Chondrocyte (in vitro differentiated cells): ENCODE results near the gene DLG2. TPM values are rescaled to one million over a fixed set of nuclear protein-coding genes. Genes with fewer than 3 reads are reported as not detected.

Experiments used
- DNase-seq: peaks from one replicate; pipeline ENCODE4 v3.0.0; 2021; ENCODE audit warnings: mixed read lengths, low spot score
- H3K27ac Mint-ChIP-seq: one replicate; pipeline ENCODE4 v1.8.0; 2021; ENCODE audit warnings: mild to moderate bottlenecking, moderate library complexity, mixed read lengths; ENCODE audit not compliant: unreplicated experiment
- H3K27me3 Mint-ChIP-seq: 2 replicates; pipeline ENCODE4 v1.8.0; 2021; ENCODE audit warnings: low read depth, mixed read lengths
- H3K36me3 Mint-ChIP-seq: 2 replicates; pipeline ENCODE4 v1.8.0; 2021; ENCODE audit warnings: low read depth, mixed read lengths
- H3K4me1 Mint-ChIP-seq: 2 replicates; pipeline ENCODE4 v1.8.0; 2021; ENCODE audit warnings: low read depth, mild to moderate bottlenecking, mixed read lengths
- H3K4me3 Mint-ChIP-seq: one replicate; pipeline ENCODE4 v1.8.0; 2021; ENCODE audit warnings: mild to moderate bottlenecking, moderate library complexity, mixed read lengths; ENCODE audit not compliant: unreplicated experiment
- H3K9me3 Mint-ChIP-seq: 2 replicates; pipeline ENCODE4 v1.8.0; 2021; ENCODE audit warnings: low read depth, mixed read lengths
- CTCF ChIP-seq: fragments of 200-600 bp; sonication (generic); IDR thresholded peaks from 2 replicates; pipeline ENCODE4 v1.5.0; 2021; ENCODE audit warnings: antibody characterized with exemption, mild to moderate bottlenecking, moderate library complexity
- total RNA-seq: library from RNA; stranded (reverse); gene quantifications from 3 replicates; pipeline ENCODE4 v1.2.1, GENCODE V29; 2021

The DLG2 gene
- total RNA-seq, 1 donor from 2014 or later, result 1.3 TPM

GRCh38 chr11:85540181-85540580 is 87.0 kb downstream of the DLG2 start:
- Mint-ChIP-seq H3K9me3 (peaks cover 8% of the 10 kb centered on the region), H3K4me3 (no peak overlapping the region), H3K36me3 (no peaks in the 10 kb centered on the region), H3K4me1 (no peaks in the 10 kb centered on the region), H3K27ac (no peak overlapping the region), H3K27me3 (no peaks in the 10 kb centered on the region)
- TF ChIP-seq CTCF, result no peak
- no peak for DNase-seq

GRCh38 chr11:85539740-85540139 is 87.4 kb downstream of the DLG2 start:
- DNase-seq, result no peak
- no peak overlapping the region for H3K4me3 Mint-ChIP-seq
- H3K4me1 Mint-ChIP-seq, result no peaks in the 10 kb centered on the region
- TF ChIP-seq CTCF, result no peak
- H3K36me3 Mint-ChIP-seq, result peaks cover 3% of the 10 kb centered on the region
- no peak overlapping the region for H3K27ac Mint-ChIP-seq
- H3K27me3 Mint-ChIP-seq, result no peaks in the 10 kb centered on the region
- peaks cover 8% of the 10 kb centered on the region for H3K9me3 Mint-ChIP-seq

GRCh38 chr11:85539029-85539689 is 88.0 kb downstream of the DLG2 start:
- H3K9me3 Mint-ChIP-seq, result peaks cover 10% of the 10 kb centered on the region
- H3K27ac Mint-ChIP-seq, result no peak overlapping the region
- no peak for TF ChIP-seq CTCF
- H3K4me1 Mint-ChIP-seq, result no peaks in the 10 kb centered on the region
- H3K36me3 Mint-ChIP-seq, result peaks cover 5% of the 10 kb centered on the region
- H3K4me3 Mint-ChIP-seq, result no peak overlapping the region
- no peaks in the 10 kb centered on the region for H3K27me3 Mint-ChIP-seq
- no peak for DNase-seq

- H3K27me3 Mint-ChIP-seq, result peaks cover under 1% of the 10 kb centered on the region
These were observed 90.7 kb downstream of the DLG2 start for GRCh38 chr11:85536438-85536837.

GRCh38 chr11:85534806-85535205 is 92.3 kb downstream of the DLG2 start:
- Mint-ChIP-seq H3K4me3 (no peak overlapping the region), H3K36me3 (peaks cover 5% of the 10 kb centered on the region), H3K27ac (no peak overlapping the region), H3K4me1 (no peaks in the 10 kb centered on the region), H3K9me3 (peaks cover 10% of the 10 kb centered on the region), H3K27me3 (peaks cover 1% of the 10 kb centered on the region)
- no peak for DNase-seq
- no peak for TF ChIP-seq CTCF

More at GRCh38 chr11:85536438-85536837, 90.7 kb downstream of the DLG2 start:
- Mint-ChIP-seq H3K9me3 (peaks cover 10% of the 10 kb centered on the region), H3K4me1 (no peaks in the 10 kb centered on the region), H3K27ac (no peak overlapping the region), H3K4me3 (no peak overlapping the region), H3K36me3 (peaks cover 5% of the 10 kb centered on the region)
- TF ChIP-seq CTCF, result no peak
- DNase-seq, result peak; percentile 72
